ENCODE data around the gene NUDT8. TPM values are rescaled to one million over a fixed set of nuclear protein-coding genes. Genes with fewer than 3 reads are reported as not detected.

The NUDT8 gene
- total and polyA plus RNA-seq, 9 of the 15 experiments (the other 6 are each of a cell fraction or from before 2014, with no cell fraction given): 0.23 to 27.8 (median 5.0) TPM

- no peak for TF ChIP-seq IRF2 (CRISPR knock-in tag; IDR thresholded peaks at IDR 0.05)
- TF ChIP-seq GABPB2 (CRISPR knock-in tag; conservative IDR thresholded peaks at IDR 0.05): no peak
- TF ChIP-seq SP2 (IDR thresholded peaks at IDR 0.05; ENCODE audit: extremely low read depth, low read depth, low read length, poor library complexity, severe bottlenecking): no peak
- TF ChIP-seq XRCC5 (IDR thresholded peaks at IDR 0.05; ENCODE audit: low read depth, low read length): no peak
- TF ChIP-seq ZKSCAN8 (CRISPR knock-in tag; IDR thresholded peaks at IDR 0.05): peak; percentile 9; the same call in 1 of the 2 replicates
- TF ChIP-seq ZFP30 (CRISPR knock-in tag; IDR thresholded peaks at IDR 0.05; ENCODE audit: borderline replicate concordance): no peak
- no peak for TF ChIP-seq GATAD2A (IDR thresholded peaks at IDR 0.05)
- TF ChIP-seq RBM25 (IDR thresholded peaks at IDR 0.05; ENCODE audit: low read depth, low read length, severe bottlenecking): no peak
- TF ChIP-seq ZNF395 (CRISPR knock-in tag; IDR thresholded peaks at IDR 0.05): peak; percentile 84
- TF ChIP-seq MAFK (IDR thresholded peaks at IDR 0.05; ENCODE audit: low read length): no peak
- no peak for TF ChIP-seq NEUROD1 (IDR thresholded peaks at IDR 0.05; ENCODE audit: borderline replicate concordance, low read depth, low read length, partially characterized antibody)
- TF ChIP-seq ILK (tag; IDR thresholded peaks at IDR 0.05; ENCODE audit: borderline replicate concordance, low read depth): no peak
- no peak for TF ChIP-seq HDAC6 (IDR thresholded peaks at IDR 0.05; ENCODE audit: low read depth, low read length)
- TF ChIP-seq, protein P1, sequence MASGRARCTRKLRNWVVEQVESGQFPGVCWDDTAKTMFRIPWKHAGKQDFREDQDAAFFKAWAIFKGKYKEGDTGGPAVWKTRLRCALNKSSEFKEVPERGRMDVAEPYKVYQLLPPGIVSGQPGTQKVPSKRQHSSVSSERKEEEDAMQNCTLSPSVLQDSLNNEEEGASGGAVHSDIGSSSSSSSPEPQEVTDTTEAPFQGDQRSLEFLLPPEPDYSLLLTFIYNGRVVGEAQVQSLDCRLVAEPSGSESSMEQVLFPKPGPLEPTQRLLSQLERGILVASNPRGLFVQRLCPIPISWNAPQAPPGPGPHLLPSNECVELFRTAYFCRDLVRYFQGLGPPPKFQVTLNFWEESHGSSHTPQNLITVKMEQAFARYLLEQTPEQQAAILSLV (tag; IDR thresholded peaks at IDR 0.05): no peak
- no peak for TF ChIP-seq ZBTB17 (CRISPR knock-in tag; IDR thresholded peaks at IDR 0.05)
- TF ChIP-seq ZNF445 (CRISPR knock-in tag; IDR thresholded peaks at IDR 0.05; ENCODE audit: low read depth): no peak
- no peak for TF ChIP-seq ARID1B (IDR thresholded peaks at IDR 0.05)
- TF ChIP-seq CBFA2T2 (conservative IDR thresholded peaks at IDR 0.05): no peak
- TF ChIP-seq, protein P2, sequence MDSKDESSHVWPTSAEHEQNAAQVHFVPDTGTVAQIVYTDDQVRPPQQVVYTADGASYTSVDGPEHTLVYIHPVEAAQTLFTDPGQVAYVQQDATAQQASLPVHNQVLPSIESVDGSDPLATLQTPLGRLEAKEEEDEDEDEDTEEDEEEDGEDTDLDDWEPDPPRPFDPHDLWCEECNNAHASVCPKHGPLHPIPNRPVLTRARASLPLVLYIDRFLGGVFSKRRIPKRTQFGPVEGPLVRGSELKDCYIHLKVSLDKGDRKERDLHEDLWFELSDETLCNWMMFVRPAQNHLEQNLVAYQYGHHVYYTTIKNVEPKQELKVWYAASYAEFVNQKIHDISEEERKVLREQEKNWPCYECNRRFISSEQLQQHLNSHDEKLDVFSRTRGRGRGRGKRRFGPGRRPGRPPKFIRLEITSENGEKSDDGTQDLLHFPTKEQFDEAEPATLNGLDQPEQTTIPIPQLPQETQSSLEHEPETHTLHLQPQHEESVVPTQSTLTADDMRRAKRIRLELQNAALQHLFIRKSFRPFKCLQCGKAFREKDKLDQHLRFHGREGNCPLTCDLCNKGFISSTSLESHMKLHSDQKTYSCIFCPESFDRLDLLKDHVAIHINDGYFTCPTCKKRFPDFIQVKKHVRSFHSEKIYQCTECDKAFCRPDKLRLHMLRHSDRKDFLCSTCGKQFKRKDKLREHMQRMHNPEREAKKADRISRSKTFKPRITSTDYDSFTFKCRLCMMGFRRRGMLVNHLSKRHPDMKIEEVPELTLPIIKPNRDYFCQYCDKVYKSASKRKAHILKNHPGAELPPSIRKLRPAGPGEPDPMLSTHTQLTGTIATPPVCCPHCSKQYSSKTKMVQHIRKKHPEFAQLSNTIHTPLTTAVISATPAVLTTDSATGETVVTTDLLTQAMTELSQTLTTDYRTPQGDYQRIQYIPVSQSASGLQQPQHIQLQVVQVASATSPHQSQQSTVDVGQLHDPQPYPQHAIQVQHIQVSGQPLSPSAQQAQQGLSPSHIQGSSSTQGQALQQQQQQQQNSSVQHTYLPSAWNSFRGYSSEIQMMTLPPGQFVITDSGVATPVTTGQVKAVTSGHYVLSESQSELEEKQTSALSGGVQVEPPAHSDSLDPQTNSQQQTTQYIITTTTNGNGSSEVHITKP (IDR thresholded peaks at IDR 0.05; ENCODE audit: partially characterized antibody): peak; percentile 60
- no peak for TF ChIP-seq MAFG (tag; conservative IDR thresholded peaks at IDR 0.05)
- TF ChIP-seq RB1 (IDR thresholded peaks at IDR 0.05; ENCODE audit: low read depth): no peak
- TF ChIP-seq, protein P3, sequence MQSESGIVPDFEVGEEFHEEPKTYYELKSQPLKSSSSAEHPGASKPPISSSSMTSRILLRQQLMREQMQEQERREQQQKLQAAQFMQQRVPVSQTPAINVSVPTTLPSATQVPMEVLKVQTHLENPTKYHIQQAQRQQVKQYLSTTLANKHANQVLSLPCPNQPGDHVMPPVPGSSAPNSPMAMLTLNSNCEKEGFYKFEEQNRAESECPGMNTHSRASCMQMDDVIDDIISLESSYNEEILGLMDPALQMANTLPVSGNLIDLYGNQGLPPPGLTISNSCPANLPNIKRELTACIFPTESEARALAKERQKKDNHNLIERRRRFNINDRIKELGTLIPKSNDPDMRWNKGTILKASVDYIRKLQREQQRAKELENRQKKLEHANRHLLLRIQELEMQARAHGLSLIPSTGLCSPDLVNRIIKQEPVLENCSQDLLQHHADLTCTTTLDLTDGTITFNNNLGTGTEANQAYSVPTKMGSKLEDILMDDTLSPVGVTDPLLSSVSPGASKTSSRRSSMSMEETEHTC (IDR thresholded peaks at IDR 0.05): 0 out of 2 replicates have a peak, but pooled peaks have one; percentile 3
Observed at GRCh38 chr11:67606093-67606491, 23.6 kb downstream of the NUDT8 start (continued).

All from K562 (cell line).